Activated T-cell treated with anti-CD3 and anti-CD28 coated beads for 1 hour (primary cell): ENCODE data around the gene PHACTR1.

Source experiments
- DNase-seq: peaks from one replicate; pipeline ENCODE4 v3.0.0-alpha.2; 2020; ENCODE audit warnings: low read depth

The PHACTR1 gene

DNA sequence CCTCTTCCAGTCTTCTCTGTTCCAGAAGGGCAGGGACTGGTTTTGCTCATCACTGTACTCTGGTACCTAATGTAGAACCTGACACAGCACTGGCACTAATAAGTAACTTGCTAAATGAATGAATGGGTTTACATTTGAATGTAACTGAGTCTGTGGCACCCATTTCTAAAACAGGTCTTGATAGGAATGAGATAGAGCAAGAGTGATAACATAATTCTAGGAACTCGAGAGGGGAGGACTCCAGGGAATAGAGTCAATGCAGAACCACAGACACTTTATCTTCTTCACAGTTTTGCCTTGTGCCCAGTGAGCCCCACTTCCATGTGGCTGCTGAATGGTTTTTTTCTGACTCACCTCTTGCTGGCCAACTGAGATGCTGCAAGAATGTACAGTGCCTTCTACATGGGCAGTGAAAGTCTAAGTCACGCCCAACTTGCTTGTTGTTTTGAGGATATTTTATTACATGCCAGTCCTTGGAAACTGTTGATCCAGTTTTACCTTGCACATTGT, 550.6 kb downstream of the PHACTR1 start:
- DNase-seq, result no peak

GRCh38 chr6:13268913-13269518, 552.4 kb downstream of the PHACTR1 start:
- no peak for DNase-seq

GRCh38 chr6:13272131-13273046, 555.8 kb downstream of the PHACTR1 start:
- no peak for DNase-seq

DNA sequence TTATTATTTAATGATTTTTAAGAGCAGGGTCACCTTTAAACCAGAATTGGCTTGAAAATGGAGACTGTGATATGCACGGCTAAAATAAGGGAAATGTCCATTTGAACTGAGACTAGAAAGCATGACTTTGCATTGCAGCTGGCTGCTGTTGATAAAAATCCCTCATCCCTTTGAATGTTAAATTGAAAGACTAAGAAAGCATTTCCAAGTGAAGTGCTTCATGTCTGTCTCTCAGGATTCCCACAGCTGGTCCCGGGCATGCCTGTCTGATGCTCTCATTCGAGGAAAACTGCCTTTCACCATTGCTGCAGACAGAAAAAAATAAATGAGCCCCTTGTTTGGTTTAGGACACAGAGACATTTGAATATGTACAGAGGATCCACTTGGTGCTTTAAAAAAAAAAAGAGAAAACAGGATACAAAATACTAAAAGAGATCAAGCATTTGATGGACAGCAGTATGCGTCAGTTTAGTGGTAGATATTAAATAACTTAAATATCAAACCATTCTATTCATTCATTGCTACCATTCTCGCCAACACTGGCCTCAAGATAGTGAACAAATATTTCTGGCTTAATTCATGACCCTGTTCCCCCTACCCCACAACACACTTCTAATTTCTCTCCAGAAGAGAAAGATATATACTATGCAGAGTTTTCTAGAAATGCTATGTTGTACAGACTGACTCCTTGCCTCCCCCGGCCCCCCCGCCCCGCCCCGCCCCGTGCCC, 556.8 kb downstream of the PHACTR1 start:
- DNase-seq, result no peak

GRCh38 chr6:13273931-13274706, 557.6 kb downstream of the PHACTR1 start:
- DNase-seq, result peak; percentile 35

- DNase-seq, result no peak
Observed at GRCh38 chr6:13274707-13275434, 558.3 kb downstream of the PHACTR1 start.

DNA sequence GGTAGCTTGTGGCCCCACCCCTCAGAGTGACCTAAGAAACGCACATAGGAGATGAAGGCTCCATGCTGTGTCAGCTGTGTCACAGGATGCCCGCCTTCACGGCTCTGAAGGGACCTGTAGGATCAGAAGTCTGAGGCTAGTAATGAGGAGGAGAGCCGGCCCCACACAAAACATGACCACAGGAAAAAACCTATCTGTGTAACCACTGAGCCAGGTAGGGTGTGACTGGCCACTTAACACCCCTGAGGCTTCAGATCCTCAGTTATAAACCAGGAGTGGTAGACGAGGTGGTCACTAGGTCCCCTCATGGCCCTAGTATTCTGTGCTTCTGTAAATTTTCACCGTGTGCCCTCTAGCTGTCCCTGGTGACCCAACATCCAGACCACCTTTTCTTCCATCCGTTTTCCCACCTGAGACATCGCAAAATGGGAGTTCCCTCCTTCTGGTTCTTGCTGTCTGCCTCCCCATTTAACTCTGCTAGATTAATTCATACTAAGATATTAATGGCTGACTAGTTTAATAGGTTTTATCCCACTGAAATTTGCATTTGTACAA, 558.9 kb downstream of the PHACTR1 start:
- DNase-seq, result no peak

- DNase-seq, result no peak
Observed at GRCh38 chr6:13277231-13277630, 560.7 kb downstream of the PHACTR1 start.

DNA sequence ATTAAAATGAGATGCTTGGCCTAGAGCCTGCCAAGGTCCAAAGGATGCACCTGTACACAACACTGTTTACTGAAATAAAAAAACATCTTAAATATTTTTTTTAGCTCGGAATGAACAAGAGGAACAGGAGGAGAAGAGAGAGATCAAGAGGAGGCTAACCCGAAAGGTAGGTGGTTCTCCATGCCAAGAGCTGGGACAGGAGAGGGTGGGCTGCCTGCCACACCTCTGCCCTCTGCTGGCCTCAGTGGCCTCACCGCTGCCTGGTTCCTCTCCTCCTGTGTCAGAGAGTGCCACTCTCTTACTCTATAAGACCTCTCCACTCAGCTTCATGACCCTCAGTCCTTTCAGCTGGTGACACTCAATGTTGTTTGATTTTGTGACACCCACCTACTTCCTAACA, 561.6 kb downstream of the PHACTR1 start:
- no peak for DNase-seq

GRCh38 chr6:13278991-13279390, 562.4 kb downstream of the PHACTR1 start:
- no peak for DNase-seq

GRCh38 chr6:13280254-13280653, 563.7 kb downstream of the PHACTR1 start:
- DNase-seq, result no peak

DNA sequence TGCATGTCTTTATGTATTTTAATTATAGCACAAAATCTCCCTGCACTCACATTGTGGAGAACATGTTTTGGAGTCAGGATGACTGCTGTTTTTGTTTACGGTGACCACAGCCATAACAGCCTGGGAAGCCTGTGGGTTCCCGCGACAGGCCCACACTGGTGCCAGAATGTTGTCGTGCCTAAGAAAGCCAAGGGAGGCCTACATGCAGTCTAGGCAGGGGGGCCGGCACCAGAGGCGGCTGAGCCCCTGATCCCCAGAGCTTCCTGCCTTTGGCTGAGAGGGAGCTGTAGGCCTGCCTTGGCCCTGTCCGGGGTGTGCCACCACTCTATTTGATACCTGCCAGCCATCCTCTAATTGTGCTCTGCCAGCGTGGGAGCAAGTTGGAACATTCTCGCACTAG, 565.1 kb downstream of the PHACTR1 start:
- no peak for DNase-seq

DNA sequence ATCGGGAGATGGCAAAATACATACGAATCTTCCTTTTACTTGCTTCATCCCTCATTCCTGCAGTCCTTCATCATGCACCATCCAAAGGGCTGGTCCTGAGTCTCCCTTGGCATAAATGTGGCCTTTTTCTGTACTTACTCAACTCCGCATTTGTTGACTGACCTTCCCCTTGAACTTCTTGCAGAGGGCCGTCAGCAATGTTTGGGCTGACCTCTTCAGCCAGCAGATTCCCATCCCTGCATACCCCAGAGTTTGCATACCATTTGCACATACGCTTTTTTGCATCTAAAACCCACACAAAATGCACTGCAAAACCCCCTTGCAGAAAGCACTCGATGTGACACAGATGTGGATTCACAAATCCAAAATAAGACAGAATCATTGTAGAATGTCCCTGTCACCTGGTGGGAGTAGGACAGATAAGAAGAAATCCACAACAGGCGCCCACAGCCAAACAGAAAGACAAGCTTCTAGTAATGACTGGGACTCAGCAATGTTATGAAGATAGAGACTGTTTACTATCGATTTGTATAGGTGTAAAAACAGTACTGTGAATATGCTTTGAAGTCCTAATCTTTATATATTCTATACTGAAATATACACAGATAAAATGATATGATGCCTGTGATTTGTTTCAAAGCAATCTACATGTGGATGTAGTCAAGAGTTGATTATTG, 566.0 kb downstream of the PHACTR1 start:
- DNase-seq, result no peak

GRCh38 chr6:13283331-13283730, 566.8 kb downstream of the PHACTR1 start:
- no peak for DNase-seq

- DNase-seq, result no peak
Observed at GRCh38 chr6:13284646-13285045, 568.1 kb downstream of the PHACTR1 start.

DNA sequence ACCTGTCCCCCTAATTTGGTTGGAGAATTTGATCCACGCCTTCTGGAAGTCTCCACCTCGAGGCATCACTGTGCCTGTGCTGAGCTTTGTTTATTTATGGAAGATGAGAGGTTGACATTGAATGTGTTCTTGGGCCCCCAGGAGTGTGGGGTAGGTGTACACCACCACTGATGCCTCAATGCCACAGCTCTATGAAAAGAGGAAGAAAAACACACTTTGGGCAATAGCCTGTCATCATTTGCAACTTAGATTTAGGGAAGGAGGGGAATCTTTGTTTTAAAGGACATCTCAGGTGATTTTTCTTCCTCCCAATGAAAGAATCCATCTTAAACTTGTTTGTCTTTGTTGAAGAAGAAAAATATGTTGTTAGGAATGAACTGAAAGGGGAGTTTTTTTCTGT, 569.1 kb downstream of the PHACTR1 start:
- no peak for DNase-seq

DNA sequence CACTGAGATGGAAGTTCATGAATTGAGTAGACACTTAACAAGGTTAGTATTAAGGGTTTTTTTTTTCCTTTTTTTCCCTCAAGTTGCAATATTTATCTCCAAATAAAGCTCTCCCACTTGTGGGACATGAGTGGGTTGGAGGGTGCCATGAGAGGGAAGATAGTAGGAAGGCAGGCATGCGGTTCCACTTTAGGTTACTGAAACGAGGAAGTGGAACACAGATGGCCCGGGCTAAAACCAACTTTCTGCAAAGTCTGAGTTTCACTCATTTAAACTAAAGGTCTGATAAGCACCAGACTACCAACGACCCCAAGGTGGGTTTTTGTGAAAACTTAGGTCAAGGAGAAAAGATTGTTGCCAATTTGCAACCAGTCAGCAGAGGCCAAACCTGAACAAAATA, 569.6 kb downstream of the PHACTR1 start:
- no peak for DNase-seq

DNA sequence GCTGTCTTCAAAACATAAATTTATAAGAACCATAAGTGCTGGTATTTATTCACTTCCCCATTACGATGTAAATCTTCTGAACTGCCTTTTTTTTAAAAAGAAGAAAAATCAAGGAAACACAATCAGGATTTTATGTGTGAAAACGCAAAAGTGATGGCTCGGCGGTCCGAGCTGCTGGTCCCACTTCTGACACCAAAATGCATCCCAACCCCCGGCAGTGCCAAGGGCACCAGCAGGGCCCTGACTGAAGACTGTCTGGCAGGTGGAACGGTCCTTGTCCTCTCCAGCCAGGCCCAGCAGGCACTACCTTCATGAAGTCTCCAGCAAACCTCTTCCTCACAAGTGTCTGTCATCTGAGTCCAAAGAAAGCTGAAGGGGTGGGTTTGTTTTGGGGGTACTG, 570.5 kb downstream of the PHACTR1 start:
- DNase-seq, result no peak

DNA sequence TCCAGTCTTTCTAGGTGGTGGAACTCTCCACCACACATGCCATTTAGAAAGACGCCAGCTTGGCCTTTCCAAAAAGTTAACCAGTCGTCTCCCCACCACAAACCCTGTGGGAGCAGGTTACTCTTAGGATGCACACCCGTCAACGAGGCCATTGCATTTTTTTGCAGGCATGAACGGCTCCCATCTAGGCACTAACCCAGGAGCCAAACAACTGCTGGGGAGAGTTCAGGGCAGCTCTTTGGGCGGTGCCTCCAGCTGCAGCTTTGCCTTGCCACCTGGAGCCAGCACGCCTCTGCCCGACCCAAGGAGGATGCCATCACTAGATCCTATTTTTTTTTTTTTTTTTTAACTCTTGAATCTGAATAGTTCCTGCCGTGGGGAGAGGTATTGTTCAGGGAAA, 571.9 kb downstream of the PHACTR1 start:
- no peak for DNase-seq

- DNase-seq, result no peak
Observed at GRCh38 chr6:13288969-13289391, 572.4 kb downstream of the PHACTR1 start.
